ENCODE results near the gene COL16A1. TPM values are rescaled to one million over a fixed set of nuclear protein-coding genes. Genes with fewer than 3 reads are reported as not detected.

Gene COL16A1
- total RNA-seq, 1 donor: 86.4 TPM

- no peak overlapping the region for H3K4me3 ChIP-seq (ENCODE audit: low read depth, low read length)
- DNase-seq (ENCODE audit: low read depth): no peak
- TF ChIP-seq, protein P1, sequence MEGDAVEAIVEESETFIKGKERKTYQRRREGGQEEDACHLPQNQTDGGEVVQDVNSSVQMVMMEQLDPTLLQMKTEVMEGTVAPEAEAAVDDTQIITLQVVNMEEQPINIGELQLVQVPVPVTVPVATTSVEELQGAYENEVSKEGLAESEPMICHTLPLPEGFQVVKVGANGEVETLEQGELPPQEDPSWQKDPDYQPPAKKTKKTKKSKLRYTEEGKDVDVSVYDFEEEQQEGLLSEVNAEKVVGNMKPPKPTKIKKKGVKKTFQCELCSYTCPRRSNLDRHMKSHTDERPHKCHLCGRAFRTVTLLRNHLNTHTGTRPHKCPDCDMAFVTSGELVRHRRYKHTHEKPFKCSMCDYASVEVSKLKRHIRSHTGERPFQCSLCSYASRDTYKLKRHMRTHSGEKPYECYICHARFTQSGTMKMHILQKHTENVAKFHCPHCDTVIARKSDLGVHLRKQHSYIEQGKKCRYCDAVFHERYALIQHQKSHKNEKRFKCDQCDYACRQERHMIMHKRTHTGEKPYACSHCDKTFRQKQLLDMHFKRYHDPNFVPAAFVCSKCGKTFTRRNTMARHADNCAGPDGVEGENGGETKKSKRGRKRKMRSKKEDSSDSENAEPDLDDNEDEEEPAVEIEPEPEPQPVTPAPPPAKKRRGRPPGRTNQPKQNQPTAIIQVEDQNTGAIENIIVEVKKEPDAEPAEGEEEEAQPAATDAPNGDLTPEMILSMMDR (IDR thresholded peaks at IDR 0.05; ENCODE audit: insufficient read depth, low read depth, low read length): no peak
Measured at GRCh38 chr1:31618916-31619846, 84.6 kb downstream of the COL16A1 start.

DNA sequence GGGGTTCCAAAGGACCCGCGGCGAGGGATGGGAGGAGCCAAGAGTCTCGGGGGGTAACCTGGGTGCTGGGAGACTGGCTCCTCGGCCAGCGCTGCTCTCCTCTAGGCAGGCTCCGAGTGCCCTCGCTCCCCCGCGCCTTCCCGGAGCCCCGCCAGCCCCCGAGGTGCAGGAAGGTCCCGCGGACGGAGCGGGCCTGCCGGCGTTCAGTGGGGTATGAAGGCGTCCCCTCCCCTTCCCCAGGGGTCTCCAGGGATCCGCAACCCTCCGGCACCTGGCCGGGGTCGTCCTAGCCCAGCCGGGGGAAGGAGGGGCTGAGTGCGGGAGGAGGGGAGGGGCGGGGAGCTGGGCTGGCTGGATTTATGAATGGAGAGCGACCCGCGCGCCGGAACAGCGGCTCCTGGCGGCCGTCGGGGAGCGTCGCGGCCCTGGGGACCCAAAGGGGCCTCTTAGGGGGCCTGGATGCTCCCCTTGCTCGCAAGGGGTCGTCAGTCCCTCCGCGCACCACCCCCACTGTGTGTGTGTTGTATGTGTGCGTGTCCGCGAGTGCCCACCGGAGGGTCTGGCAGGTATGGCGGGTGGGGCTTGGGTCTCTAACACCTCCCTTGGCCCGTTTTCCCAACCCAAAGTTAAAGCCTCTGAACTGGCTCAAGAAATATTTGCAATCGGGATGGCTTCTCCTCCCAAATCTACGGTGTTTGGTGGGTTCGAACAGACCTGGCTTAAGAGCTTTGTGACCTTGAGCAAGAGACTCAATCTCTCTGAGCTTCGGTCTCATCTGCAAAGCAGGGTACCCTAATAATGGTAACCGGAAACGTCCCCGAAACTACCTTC lies 85.7 kb downstream of the COL16A1 start:
- TF ChIP-seq, protein P1 (IDR thresholded peaks at IDR 0.05; ENCODE audit: insufficient read depth, low read depth, low read length): peak; percentile 81
- peak overlapping the region; percentile 64 for H3K4me3 ChIP-seq (ENCODE audit: low read depth, low read length)
- peak; percentile 40 for DNase-seq (ENCODE audit: low read depth)

DNA sequence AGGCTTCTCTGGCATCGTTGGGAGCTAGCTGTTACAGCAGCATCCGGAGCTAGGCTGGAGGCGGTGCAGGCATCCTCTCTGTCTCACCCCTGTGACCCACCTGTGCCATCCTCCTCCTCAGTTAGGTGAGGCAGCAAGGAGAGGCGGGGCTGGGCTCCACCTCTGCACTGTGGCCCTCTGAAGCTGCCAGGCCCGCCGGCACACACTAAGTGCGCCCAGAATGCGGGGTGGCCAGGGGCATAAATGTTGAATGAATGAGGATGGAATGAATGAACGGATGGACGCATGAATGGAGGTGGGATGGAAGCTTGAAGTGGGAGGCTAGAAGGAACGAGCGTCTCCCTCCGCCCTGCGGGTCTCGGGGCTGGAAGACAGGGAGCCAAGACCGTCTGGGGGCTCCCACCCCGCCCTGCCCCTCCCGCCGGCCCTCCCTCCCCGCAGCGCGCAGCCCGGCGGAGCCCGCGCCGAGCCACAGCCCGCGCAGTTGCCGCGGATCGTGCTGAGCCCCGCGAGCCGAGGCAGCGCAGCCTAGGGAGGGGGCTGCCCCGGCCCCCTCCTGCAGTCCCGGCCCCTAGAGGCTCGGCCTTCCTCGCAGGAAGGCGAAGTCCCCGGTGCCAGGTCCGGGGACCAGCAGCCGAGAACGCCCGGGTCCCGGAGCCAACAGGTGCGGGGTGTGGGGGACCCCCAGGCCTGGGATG lies 86.5 kb downstream of the COL16A1 start, which contains the start of gene HCRTR1:
HCRTR1 (plus strand) TSS at position 472 of the 698 bp plus-strand sequence. CDS start 1,504 bp downstream, outside the sequence.
- DNase-seq (ENCODE audit: low read depth): no peak
- TF ChIP-seq, protein P1 (IDR thresholded peaks at IDR 0.05; ENCODE audit: insufficient read depth, low read depth, low read length): no peak
- peak within 1 kb of the TSS; percentile 64 for H3K4me3 ChIP-seq (ENCODE audit: low read depth, low read length)

DNA sequence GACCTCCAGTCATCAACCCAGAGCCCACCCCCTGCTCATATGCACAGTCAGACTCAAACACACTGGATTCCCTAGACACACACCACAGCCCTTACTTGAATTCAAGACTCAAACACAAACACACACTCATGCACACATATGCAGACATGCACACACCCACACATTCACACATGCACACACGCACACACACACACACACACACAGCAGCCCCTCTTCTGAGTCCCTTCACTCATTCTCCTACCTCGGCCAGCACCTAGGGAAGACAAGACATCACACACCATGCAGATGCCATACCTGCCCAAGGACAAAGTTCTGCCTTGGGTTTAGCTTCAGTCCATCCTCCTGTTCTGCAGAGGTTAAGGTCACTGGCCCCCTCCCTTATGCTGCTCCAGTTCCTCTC lies 87.9 kb downstream of the COL16A1 start:
- no peak overlapping the region for H3K4me3 ChIP-seq (ENCODE audit: low read depth, low read length)
- DNase-seq (ENCODE audit: low read depth): no peak
- TF ChIP-seq, protein P1 (IDR thresholded peaks at IDR 0.05; ENCODE audit: insufficient read depth, low read depth, low read length): no peak

DNA sequence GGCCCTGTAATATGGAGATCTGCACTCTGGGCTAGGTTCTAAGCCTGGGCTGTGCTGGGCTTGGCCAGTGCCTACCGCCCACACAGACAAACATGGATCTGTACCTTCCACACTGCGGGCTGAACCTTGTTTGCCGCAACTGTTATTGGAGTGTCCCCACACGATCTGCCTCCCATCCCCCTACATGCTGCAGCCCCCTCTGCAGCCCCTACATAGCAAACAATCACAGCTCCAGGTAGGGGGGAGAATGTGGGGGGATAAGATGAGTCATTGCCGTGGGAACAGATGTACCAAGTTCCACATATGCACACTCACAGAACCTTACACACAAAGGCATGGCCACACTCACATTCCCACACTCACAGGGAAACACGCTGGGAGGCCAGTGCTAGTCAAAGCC lies 88.4 kb downstream of the COL16A1 start:
- TF ChIP-seq, protein P1 (IDR thresholded peaks at IDR 0.05; ENCODE audit: insufficient read depth, low read depth, low read length): no peak
- no peak overlapping the region for H3K4me3 ChIP-seq (ENCODE audit: low read depth, low read length)
- no peak for DNase-seq (ENCODE audit: low read depth)

GRCh38 chr1:31614414-31615005 lies 89.3 kb downstream of the COL16A1 start:
- no peak overlapping the region for H3K4me3 ChIP-seq (ENCODE audit: low read depth, low read length)
- TF ChIP-seq, protein P1 (IDR thresholded peaks at IDR 0.05; ENCODE audit: insufficient read depth, low read depth, low read length): no peak
- no peak for DNase-seq (ENCODE audit: low read depth)

All from fibroblast of villous mesenchyme (primary cell).